ENCODE measurements around the gene ERC1.

GRCh38 chr12:1540690-1541089 lies 549.7 kb downstream of the ERC1 start:
- TF ChIP-seq, protein P1, sequence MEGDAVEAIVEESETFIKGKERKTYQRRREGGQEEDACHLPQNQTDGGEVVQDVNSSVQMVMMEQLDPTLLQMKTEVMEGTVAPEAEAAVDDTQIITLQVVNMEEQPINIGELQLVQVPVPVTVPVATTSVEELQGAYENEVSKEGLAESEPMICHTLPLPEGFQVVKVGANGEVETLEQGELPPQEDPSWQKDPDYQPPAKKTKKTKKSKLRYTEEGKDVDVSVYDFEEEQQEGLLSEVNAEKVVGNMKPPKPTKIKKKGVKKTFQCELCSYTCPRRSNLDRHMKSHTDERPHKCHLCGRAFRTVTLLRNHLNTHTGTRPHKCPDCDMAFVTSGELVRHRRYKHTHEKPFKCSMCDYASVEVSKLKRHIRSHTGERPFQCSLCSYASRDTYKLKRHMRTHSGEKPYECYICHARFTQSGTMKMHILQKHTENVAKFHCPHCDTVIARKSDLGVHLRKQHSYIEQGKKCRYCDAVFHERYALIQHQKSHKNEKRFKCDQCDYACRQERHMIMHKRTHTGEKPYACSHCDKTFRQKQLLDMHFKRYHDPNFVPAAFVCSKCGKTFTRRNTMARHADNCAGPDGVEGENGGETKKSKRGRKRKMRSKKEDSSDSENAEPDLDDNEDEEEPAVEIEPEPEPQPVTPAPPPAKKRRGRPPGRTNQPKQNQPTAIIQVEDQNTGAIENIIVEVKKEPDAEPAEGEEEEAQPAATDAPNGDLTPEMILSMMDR (IDR thresholded peaks at IDR 0.05), result no peak
- no peak for TF ChIP-seq POLR2A (IDR thresholded peaks at IDR 0.05)
- no peak for TF ChIP-seq EP300 (IDR thresholded peaks at IDR 0.05; ENCODE audit: low read depth)
